ENCODE data around the gene ELK3.

- no peak for TF ChIP-seq EZH2phosphoT487 (IDR thresholded peaks at IDR 0.05)
- TF ChIP-seq, protein P1, sequence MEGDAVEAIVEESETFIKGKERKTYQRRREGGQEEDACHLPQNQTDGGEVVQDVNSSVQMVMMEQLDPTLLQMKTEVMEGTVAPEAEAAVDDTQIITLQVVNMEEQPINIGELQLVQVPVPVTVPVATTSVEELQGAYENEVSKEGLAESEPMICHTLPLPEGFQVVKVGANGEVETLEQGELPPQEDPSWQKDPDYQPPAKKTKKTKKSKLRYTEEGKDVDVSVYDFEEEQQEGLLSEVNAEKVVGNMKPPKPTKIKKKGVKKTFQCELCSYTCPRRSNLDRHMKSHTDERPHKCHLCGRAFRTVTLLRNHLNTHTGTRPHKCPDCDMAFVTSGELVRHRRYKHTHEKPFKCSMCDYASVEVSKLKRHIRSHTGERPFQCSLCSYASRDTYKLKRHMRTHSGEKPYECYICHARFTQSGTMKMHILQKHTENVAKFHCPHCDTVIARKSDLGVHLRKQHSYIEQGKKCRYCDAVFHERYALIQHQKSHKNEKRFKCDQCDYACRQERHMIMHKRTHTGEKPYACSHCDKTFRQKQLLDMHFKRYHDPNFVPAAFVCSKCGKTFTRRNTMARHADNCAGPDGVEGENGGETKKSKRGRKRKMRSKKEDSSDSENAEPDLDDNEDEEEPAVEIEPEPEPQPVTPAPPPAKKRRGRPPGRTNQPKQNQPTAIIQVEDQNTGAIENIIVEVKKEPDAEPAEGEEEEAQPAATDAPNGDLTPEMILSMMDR (IDR thresholded peaks at IDR 0.05): no peak
Observed at GRCh38 chr12:96241431-96241830, 47.3 kb downstream of the ELK3 start.
